Esophagus squamous epithelium (tissue), 5 donors: Measurements from ENCODE around the gene MUSK. TPM values are rescaled to one million over a fixed set of nuclear protein-coding genes. Genes with fewer than 3 reads are reported as not detected.
"Not testable (repeated sequence)": the region's sequence is repeated elsewhere in the genome, so short reads cannot be mapped to it uniquely, and the experiment has no call there.

Experiments
- DNase-seq: peaks from one replicate; lab custom pipeline; 2025; lab: John Stamatoyannopoulos, UW
- H3K27ac ChIP-seq, 4 donors: fragments of 200-600 bp; sonication (generic); one replicate each; pipeline ENCODE4 v1.5.1; 2016 to 2019; ENCODE audit warnings: mild to moderate bottlenecking in 1 of 4
- H3K27me3 ChIP-seq, 4 donors: fragments of 200-600 bp; sonication (generic); 1 replicate in 3 of 4; 2 replicates in 1 of 4; pipeline versions ENCODE4 v1.5.1 to v1.6.0; 2017 to 2021; ENCODE audit warnings: antibody characterized with exemption in 1 of 4
- H3K36me3 ChIP-seq, 3 donors: fragments of 200-600 bp; sonication (generic); one replicate each; pipeline ENCODE4 v1.5.1; 2016 to 2019
- H3K4me1 ChIP-seq, 3 donors: fragments of 200-600 bp; sonication (generic); one replicate each; pipeline ENCODE4 v1.5.1; 2017 to 2019
- H3K4me3 ChIP-seq, 4 donors: fragments of 200-600 bp; sonication (generic); 1 replicate in 3 of 4; 2 replicates in 1 of 4; pipeline ENCODE4 v1.5.1; 2016 to 2019; ENCODE audit warnings: mild to moderate bottlenecking in 2 of 4, moderate library complexity in 1 of 4
- H3K9me3 ChIP-seq, 3 donors: fragments of 200-600 bp; sonication (generic); one replicate each; pipeline ENCODE4 v1.5.1; 2016 to 2019
- CTCF ChIP-seq, 6 experiments: fragments of 450-650 bp in 4 of 6; fragments of 200-600 bp in 2 of 6; sonication (generic) in 2 of 6; IDR thresholded peaks; one replicate each; pipeline ENCODE4 v1.5.1; 2016 to 2019; ENCODE audit warnings: antibody characterized with exemption in 6 of 6, mild to moderate bottlenecking in 4 of 6, moderate library complexity in 4 of 6
- POLR2A ChIP-seq, 4 donors: fragments of 450-650 bp; IDR thresholded peaks; one replicate each; pipeline ENCODE4 v1.6.1; 2017; ENCODE audit warnings: antibody characterized with exemption in 4 of 4, mild to moderate bottlenecking in 4 of 4, moderate library complexity in 3 of 4
- WGBS, 2 donors: methylation state at CpG; one replicate each; pipeline ENCODE4 v1.1.5; 2018; 5-methylcytosine and 5-hydroxymethylcytosine counted together
- intact Hi-C: fragments of 100-400 bp; cut with DNase I; formaldehyde crosslinking; loops from one replicate; pipeline ENCODE4 v1.15.0; 2022
- total RNA-seq, 4 donors: library from RNA; depleted of rRNA; stranded (reverse); fragments of >200 nt; gene quantifications; one replicate each; pipeline ENCODE4 v1.1.0, GENCODE V29; 2016
- donor health status: DM: yes; HTN: yes; CAD: no.

Gene MUSK
- total RNA-seq, 4 donors from 2014 or later: 0.15 to 10.1 (median 1.5) TPM

GRCh38 chr9:110784309-110784708 lies 115.7 kb downstream of the MUSK start:
- Histone ChIP-seq H3K27me3 (no peaks in the 10 kb centered on the region), H3K4me1 (no peaks in the 10 kb centered on the region), H3K9me3 (no peaks in the 10 kb centered on the region), H3K4me3 (no peak overlapping the region), H3K36me3 (no peaks in the 10 kb centered on the region), H3K27ac (no peak overlapping the region)
- TF ChIP-seq CTCF (IDR thresholded peaks at IDR 0.05) (no peak), POLR2A (IDR thresholded peaks at IDR 0.05) (no peak)
- DNase-seq: no peak
- WGBS, 2 donors: 54 to 60% methylated on average over 1 of the region's 1 CpG
- intact Hi-C loops: no loop called here

- 29 to 35% methylated on average over 1 of the region's 1 CpG for WGBS, 2 donors
- no peak overlapping the region for H3K4me3 ChIP-seq
- no peak for DNase-seq
Observed at GRCh38 chr9:110785166-110785565, 116.6 kb downstream of the MUSK start.

GRCh38 chr9:110788396-110788795 lies 119.8 kb downstream of the MUSK start:
- H3K4me1 ChIP-seq, DNase-seq, H3K9me3 ChIP-seq, intact Hi-C loops, H3K4me3 ChIP-seq, H3K27me3 ChIP-seq, H3K27ac ChIP-seq, H3K36me3 ChIP-seq: not testable (repeated sequence)
- WGBS, 2 donors: 88 to 97% methylated on average over 5 of the region's 5 CpGs

More at GRCh38 chr9:110785166-110785565, 116.6 kb downstream of the MUSK start:
- intact Hi-C loops: no loop called here
- Histone ChIP-seq H3K36me3 (no peaks in the 10 kb centered on the region), H3K27ac (no peak overlapping the region), H3K27me3 (no peaks in the 10 kb centered on the region), H3K4me1 (no peaks in the 10 kb centered on the region), H3K9me3 (no peaks in the 10 kb centered on the region)
- TF ChIP-seq POLR2A (IDR thresholded peaks at IDR 0.05) (no peak), CTCF (IDR thresholded peaks at IDR 0.05) (no peak)

GRCh38 chr9:110788871-110789270 lies 120.3 kb downstream of the MUSK start:
- intact Hi-C loops: no loop called here
- Histone ChIP-seq H3K9me3 (no peaks in the 10 kb centered on the region), H3K4me1 (no peaks in the 10 kb centered on the region), H3K27me3 (no peaks in the 10 kb centered on the region), H3K27ac (no peak overlapping the region), H3K36me3 (no peaks in the 10 kb centered on the region), H3K4me3 (no peak overlapping the region)
- no peak for TF ChIP-seq CTCF (IDR thresholded peaks at IDR 0.05)
- TF ChIP-seq POLR2A (IDR thresholded peaks at IDR 0.05): no peak
- no peak for DNase-seq

- H3K27me3 ChIP-seq: no peaks in the 10 kb centered on the region
- 21 to 29% methylated on average over 2 of the region's 2 CpGs for whole genome bisulfite sequencing, 2 donors
- H3K27ac ChIP-seq: no peak overlapping the region
- H3K4me3 ChIP-seq: no peak overlapping the region
- no peaks in the 10 kb centered on the region for H3K4me1 ChIP-seq
- no peaks in the 10 kb centered on the region for H3K36me3 ChIP-seq
- intact Hi-C loops: no loop called here
- DNase-seq: no peak
- no peaks in the 10 kb centered on the region for H3K9me3 ChIP-seq
- no peak for TF ChIP-seq CTCF (IDR thresholded peaks at IDR 0.05)
- no peak for TF ChIP-seq POLR2A (IDR thresholded peaks at IDR 0.05)
Observed at GRCh38 chr9:110797611-110798010, 129.0 kb downstream of the MUSK start.

- no peak for DNase-seq
- H3K27ac ChIP-seq: no peak overlapping the region
- no peak for TF ChIP-seq POLR2A (IDR thresholded peaks at IDR 0.05)
- TF ChIP-seq CTCF (IDR thresholded peaks at IDR 0.05): no peak
- no peaks in the 10 kb centered on the region for H3K27me3 ChIP-seq
- H3K4me3 ChIP-seq: no peak overlapping the region
- H3K4me1 ChIP-seq: no peaks in the 10 kb centered on the region
- 18 to 29% methylated on average over 2 of the region's 2 CpGs for WGBS, 2 donors
- H3K36me3 ChIP-seq: no peaks in the 10 kb centered on the region
- H3K9me3 ChIP-seq: no peaks in the 10 kb centered on the region
- intact Hi-C loops: no loop called here
Observed at GRCh38 chr9:110799396-110799795, 130.8 kb downstream of the MUSK start.
